NCI-H748 treated with DMSO at 0.1 percent for 48 hours (cell line): ENCODE measurements around the gene ANTKMT.
"Not testable (repeated sequence)": the region's sequence is repeated elsewhere in the genome, so short reads cannot be mapped to it uniquely, and the experiment has no call there.

Source experiments
- DNase-seq: peaks from one replicate; lab custom pipeline; 2025; lab: John Stamatoyannopoulos, UW

The ANTKMT gene

GRCh38 chr16:743794-744500 lies 23.0 kb downstream of the ANTKMT start:
- no peak for DNase-seq

- no peak for DNase-seq
These were observed 24.8 kb downstream of the ANTKMT start for GRCh38 chr16:745739-746138.

GRCh38 chr16:746637-747036 lies 25.7 kb downstream of the ANTKMT start:
- no peak for DNase-seq

- no peak for DNase-seq
These were observed 27.2 kb downstream of the ANTKMT start for GRCh38 chr16:747978-748746.

- DNase-seq: no peak
These were observed 28.1 kb downstream of the ANTKMT start for GRCh38 chr16:749010-749409.

GRCh38 chr16:750485-750884 lies 29.5 kb downstream of the ANTKMT start:
- no peak for DNase-seq

- DNase-seq: no peak
These were observed 30.4 kb downstream of the ANTKMT start for GRCh38 chr16:751152-752006.

- no peak for DNase-seq
These were observed 31.0 kb downstream of the ANTKMT start for GRCh38 chr16:752007-752312.

- DNase-seq: not testable (repeated sequence)
These were observed 33.2 kb downstream of the ANTKMT start for GRCh38 chr16:754121-754607.

- DNase-seq: no peak
These were observed 33.7 kb downstream of the ANTKMT start for GRCh38 chr16:754656-755055.

- no peak for DNase-seq
These were observed 35.5 kb downstream of the ANTKMT start for GRCh38 chr16:756428-756827.

GRCh38 chr16:759110-759910 lies 38.4 kb downstream of the ANTKMT start:
- no peak for DNase-seq

- DNase-seq: no peak
These were observed 39.1 kb downstream of the ANTKMT start for GRCh38 chr16:760065-760464.

GRCh38 chr16:760545-761343 lies 39.8 kb downstream of the ANTKMT start, which contains the start of gene MSLN:
Gene MSLN, plus strand, starts transcription at chr16:760734. Its CDS starts 1,947 bp downstream, at chr16:762681.
- no peak for DNase-seq

GRCh38 chr16:761625-762513 lies 40.9 kb downstream of the ANTKMT start:
- no peak for DNase-seq

GRCh38 chr16:762595-763268 lies 41.8 kb downstream of the ANTKMT start:
- DNase-seq: no peak

GRCh38 chr16:763369-764183 lies 42.6 kb downstream of the ANTKMT start:
- DNase-seq: no peak

GRCh38 chr16:764184-764750 lies 43.3 kb downstream of the ANTKMT start:
- DNase-seq: no peak
